HCEC 1CT (cell line): ENCODE measurements around the gene ZNF860.
"Not testable (repeated sequence)": the region's sequence is repeated elsewhere in the genome, so short reads cannot be mapped to it uniquely, and the experiment has no call there.

Experiments used
- DNase-seq: peaks from one replicate; pipeline ENCODE4 v3.0.0-alpha.2; 2017

Gene ZNF860

GRCh38 chr3:31999907-32000439 is 18.4 kb downstream of the ZNF860 start:
- DNase-seq = no peak

DNA sequence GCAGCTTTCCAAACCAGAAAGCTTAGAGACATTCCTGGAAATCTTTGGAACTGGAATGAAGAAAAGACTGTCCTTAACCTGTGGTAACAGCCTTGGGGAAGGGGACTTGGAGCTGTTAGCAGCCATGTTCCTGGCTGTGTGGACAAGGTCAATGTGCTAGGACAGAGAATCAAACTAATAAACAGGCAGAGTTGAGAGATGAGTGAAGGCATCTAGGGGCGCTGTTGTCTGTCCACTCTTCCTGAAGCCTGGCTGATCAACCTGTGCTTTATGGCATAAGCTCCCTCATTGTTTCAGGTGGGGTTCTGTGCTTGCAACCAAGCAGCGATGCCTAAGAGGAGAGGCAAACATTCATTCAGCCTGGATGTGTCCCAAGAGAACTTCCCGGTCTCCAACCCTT is 19.3 kb downstream of the ZNF860 start:
- no peak for DNase-seq

GRCh38 chr3:32002561-32003368 is 21.2 kb downstream of the ZNF860 start:
- DNase-seq = no peak

DNA sequence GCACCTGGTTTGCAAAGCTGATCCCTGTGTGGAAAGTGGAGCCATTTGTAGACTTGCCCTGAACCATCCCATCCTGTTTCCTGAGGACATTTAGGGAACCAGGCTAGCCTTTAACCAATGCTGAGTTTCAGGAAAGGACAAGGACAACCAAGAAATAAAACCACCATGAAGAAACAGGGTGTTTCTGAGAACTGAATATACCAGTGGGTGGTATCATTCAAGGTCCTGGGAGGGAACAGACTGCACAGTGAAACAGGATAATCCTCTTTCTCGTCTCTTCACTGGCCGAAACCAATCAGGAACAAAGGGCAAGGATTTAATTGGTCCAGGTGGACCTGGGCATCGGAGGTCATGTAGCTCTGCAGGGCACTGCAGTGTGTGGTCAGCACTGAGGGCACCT is 21.8 kb downstream of the ZNF860 start:
- DNase-seq = no peak

DNA sequence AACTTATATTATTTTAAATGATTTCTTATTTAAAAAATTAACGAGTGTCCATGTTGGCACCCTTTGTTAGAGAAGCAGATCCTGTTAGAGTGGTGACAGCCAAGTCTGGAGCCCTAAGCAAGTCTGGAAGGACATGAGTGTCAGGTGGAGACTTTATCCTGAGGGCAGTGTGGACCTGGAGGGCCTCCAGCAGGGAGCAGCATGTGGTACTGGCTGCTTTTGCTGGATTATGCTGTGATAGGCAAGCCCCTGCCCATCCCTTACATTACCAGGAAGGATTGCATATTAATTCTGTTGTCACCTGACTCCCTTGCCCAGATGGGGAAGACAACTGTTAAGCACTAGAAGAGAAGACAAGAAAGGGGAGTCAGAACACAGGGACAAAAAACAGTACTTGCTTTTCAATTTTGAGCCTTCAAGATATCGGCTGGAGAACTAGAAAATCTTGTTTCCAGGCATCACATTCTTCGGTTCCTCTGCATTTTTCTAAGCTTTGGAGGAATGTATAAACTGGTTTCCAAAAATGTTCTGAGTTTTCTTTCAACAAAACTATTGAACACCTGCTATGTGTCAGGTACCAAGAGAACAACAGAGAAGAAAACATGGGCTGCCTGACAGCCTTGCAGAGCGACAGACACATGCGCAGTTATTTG is 22.7 kb downstream of the ZNF860 start:
- no peak for DNase-seq

GRCh38 chr3:32009101-32009500 is 27.6 kb downstream of the ZNF860 start:
- peak; percentile 28 for DNase-seq

DNA sequence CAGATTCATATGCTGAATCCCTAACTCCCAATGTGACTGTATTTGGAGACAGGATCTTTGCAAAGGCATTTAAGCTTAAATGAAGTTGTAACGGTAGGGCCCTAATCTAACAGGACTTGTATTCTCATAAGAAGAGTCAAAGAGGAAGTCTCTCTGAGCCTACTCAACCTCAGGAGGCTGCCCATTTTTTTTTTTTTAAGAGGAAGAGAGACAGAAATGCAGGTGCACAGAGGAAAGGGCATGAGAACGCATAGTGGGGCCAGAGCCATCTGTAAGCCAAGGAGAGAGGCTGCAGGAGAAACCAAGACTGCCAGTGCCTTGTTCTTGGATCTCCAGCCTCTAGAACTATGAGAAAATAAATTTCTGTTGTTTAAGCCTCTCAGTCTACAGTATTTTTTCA is 28.4 kb downstream of the ZNF860 start:
- DNase-seq = no peak

- not testable (repeated sequence) for DNase-seq
Measured at GRCh38 chr3:32010699-32011098, 29.1 kb downstream of the ZNF860 start.

DNA sequence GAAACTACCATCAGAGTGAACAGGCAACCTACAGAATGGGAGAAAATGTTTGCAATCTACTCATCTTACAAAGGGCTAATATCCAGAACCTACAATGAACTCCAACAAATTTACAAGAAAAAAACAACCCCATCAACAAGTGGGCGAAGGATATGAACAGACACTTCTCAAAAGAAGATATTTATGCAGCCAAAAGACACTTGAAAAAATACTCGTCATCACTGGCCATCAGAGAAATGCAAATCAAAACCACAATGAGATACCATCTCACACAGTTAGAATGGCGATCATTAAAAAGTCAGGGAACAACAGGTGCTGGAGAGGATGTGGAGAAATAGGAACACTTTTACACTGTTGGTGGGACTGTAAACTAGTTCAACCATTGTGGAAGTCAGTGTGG is 34.1 kb downstream of the ZNF860 start:
- DNase-seq = not testable (repeated sequence)

DNA sequence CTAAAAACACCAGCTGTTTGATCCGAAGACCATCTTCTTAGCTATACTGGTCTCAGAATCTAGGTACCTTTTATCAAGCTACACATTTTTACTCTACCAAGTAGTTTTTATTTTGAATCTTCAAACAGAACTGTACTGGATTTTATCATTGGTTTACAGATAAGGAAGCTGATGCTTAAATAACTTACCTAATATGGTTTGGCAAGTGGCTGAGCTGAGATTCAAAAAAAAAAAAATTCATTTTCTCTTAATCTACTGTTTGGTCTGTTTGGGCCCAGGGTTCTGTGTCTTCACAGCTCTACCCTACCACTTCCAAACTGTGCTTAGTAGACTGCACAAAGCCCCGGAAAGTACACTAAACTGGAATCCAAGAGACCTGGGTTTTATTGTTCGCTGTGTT is 35.7 kb downstream of the ZNF860 start:
- no peak for DNase-seq

- peak; percentile 64 for DNase-seq
Measured at GRCh38 chr3:32018757-32019564, 37.4 kb downstream of the ZNF860 start.

GRCh38 chr3:32021155-32021554 is 39.6 kb downstream of the ZNF860 start:
- no peak for DNase-seq

GRCh38 chr3:32021748-32022147 is 40.2 kb downstream of the ZNF860 start:
- no peak for DNase-seq

GRCh38 chr3:32022947-32023346 is 41.4 kb downstream of the ZNF860 start:
- no peak for DNase-seq

GRCh38 chr3:32026593-32026992 is 45.0 kb downstream of the ZNF860 start:
- no peak for DNase-seq

DNA sequence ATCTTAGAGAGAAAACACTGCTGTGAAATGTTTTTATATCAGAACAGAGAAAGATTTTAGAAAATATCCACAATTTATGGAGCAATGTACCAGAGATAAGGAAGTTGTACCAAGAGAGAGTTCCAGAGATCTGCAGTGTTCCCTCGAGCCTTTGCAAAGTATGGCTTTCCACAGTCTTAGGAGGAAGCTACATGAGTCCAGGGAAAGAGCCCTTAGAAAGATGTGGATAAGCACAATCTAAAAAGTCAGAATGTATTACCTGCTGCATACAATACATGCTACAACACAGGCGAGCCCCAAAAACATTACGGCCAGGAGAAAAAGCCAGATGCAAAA is 56.4 kb downstream of the ZNF860 start:
- no peak for DNase-seq

DNA sequence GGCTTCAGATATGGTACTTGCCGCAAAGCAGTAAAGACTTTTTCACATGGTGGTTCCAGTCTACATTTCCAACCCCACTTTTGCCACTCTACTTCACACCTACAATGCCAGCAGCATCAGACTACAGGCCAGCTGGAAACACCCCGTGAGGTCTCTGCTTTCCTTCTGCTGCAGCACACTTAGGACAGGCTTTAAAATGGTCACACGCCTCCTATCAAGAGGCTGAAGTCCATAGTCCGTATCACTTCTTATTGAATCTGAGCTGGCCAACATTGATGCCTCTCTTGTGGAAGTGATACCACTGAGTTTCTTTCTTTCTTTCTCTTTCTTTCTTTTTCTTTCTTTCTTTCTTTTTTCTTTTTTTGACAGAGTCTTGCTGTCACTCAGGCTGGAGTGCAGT is 59.8 kb downstream of the ZNF860 start:
- DNase-seq = no peak
